Testis (tissue), 2 donors: ENCODE results near the gene ZBTB47.

Experiments used
- POLR2A ChIP-seq: fragments of 450-650 bp; IDR thresholded peaks from one replicate; pipeline ENCODE4 v1.6.1; 2017; ENCODE audit warnings: antibody characterized with exemption, mild to moderate bottlenecking, moderate library complexity
- TF ChIP-seq, protein P1 (sequence below), 3 experiments: fragments of 450-650 bp in 2 of 3; fragments of 200-600 bp in 1 of 3; sonication (generic) in 1 of 3; IDR thresholded peaks; one replicate each; pipeline ENCODE4 v1.5.1; 2016 to 2019; ENCODE audit warnings: antibody characterized with exemption in 3 of 3, mild to moderate bottlenecking in 2 of 3, moderate library complexity in 1 of 3

DNA sequence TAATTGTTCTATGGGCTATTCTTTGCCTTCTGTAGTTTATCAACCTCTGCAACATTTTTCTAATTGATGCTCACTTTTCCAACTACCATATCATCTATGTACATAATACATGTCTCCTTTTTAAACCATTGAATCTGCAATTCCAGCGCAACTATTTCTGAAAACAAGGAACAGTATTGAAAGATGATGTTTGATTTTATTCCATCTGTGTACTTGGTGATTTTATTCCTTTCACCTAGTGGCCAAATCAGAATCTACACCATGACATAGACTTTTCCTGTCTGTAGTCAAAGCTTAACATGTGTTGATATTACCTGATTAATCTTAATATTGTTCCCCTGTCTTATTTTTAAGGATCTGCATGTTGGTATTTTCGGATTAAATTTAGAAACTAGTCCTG lies 40.0 kb upstream of the ZBTB47 start:
- TF ChIP-seq, protein P1, sequence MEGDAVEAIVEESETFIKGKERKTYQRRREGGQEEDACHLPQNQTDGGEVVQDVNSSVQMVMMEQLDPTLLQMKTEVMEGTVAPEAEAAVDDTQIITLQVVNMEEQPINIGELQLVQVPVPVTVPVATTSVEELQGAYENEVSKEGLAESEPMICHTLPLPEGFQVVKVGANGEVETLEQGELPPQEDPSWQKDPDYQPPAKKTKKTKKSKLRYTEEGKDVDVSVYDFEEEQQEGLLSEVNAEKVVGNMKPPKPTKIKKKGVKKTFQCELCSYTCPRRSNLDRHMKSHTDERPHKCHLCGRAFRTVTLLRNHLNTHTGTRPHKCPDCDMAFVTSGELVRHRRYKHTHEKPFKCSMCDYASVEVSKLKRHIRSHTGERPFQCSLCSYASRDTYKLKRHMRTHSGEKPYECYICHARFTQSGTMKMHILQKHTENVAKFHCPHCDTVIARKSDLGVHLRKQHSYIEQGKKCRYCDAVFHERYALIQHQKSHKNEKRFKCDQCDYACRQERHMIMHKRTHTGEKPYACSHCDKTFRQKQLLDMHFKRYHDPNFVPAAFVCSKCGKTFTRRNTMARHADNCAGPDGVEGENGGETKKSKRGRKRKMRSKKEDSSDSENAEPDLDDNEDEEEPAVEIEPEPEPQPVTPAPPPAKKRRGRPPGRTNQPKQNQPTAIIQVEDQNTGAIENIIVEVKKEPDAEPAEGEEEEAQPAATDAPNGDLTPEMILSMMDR (IDR thresholded peaks at IDR 0.05), result peak in 2 of 3 experiments; percentile 28 to 57
- TF ChIP-seq POLR2A, result no peak
